Fibroblast of skin of right biceps (primary cell): ENCODE data around the gene EDEM3.

ENCODE experiments used
- DNase-seq: peaks from one replicate; pipeline ENCODE4 v3.0.0-alpha.2; 2013

EDEM3 gene

GRCh38 chr1:184669391-184669790 lies 85.3 kb downstream of the EDEM3 start:
- DNase-seq: no peak

GRCh38 chr1:184665360-184665759 lies 89.3 kb downstream of the EDEM3 start:
- no peak for DNase-seq

GRCh38 chr1:184664661-184665060 lies 90.0 kb downstream of the EDEM3 start:
- DNase-seq: no peak

- peak; percentile 63 for DNase-seq
Measured at GRCh38 chr1:184664042-184664660, 90.5 kb downstream of the EDEM3 start.

- no peak for DNase-seq
Measured at GRCh38 chr1:184661801-184662200, 92.9 kb downstream of the EDEM3 start.

- no peak for DNase-seq
Measured at GRCh38 chr1:184660462-184661191, 94.0 kb downstream of the EDEM3 start.

GRCh38 chr1:184658055-184658454 lies 96.6 kb downstream of the EDEM3 start:
- DNase-seq: no peak

- no peak for DNase-seq
Measured at GRCh38 chr1:184656221-184656620, 98.4 kb downstream of the EDEM3 start.

GRCh38 chr1:184655185-184655584 lies 99.5 kb downstream of the EDEM3 start:
- no peak for DNase-seq

GRCh38 chr1:184650177-184650866 lies 104.3 kb downstream of the EDEM3 start:
- DNase-seq: no peak

GRCh38 chr1:184649451-184649888 lies 105.2 kb downstream of the EDEM3 start:
- DNase-seq: peak; percentile 50

GRCh38 chr1:184648856-184649201 lies 105.8 kb downstream of the EDEM3 start:
- no peak for DNase-seq

- no peak for DNase-seq
Measured at GRCh38 chr1:184648160-184648855, 106.3 kb downstream of the EDEM3 start.

GRCh38 chr1:184647471-184647870 lies 107.2 kb downstream of the EDEM3 start:
- no peak for DNase-seq

GRCh38 chr1:184646824-184647223 lies 107.8 kb downstream of the EDEM3 start:
- no peak for DNase-seq

- no peak for DNase-seq
Measured at GRCh38 chr1:184646178-184646701, 108.4 kb downstream of the EDEM3 start.

- no peak for DNase-seq
Measured at GRCh38 chr1:184644771-184645170, 109.9 kb downstream of the EDEM3 start.

- no peak for DNase-seq
Measured at GRCh38 chr1:184643661-184644060, 111.0 kb downstream of the EDEM3 start.

GRCh38 chr1:184641894-184642293 lies 112.8 kb downstream of the EDEM3 start:
- DNase-seq: no peak

- no peak for DNase-seq
Measured at GRCh38 chr1:184640505-184640904, 114.2 kb downstream of the EDEM3 start.
